RWPE2 (cell line): Measurements from ENCODE around the gene LETMD1.
A peak's percentile ranks its signal among the peaks of the same experiment; 100 is the strongest.

ENCODE experiments used
- ATAC-seq: fragments of 200-7000 bp; cut with Tn5 transposase; 3 replicates; pipeline ENCODE4 v1.9.1; 2021; ENCODE audit warnings: low read depth
- DNase-seq: peaks from one replicate; pipeline ENCODE4 v3.0.0-alpha.2; 2020; ENCODE audit warnings: low spot score
- H3K27ac ChIP-seq: fragments of 450-650 bp; 2 replicates; pipeline ENCODE4 v1.5.1; 2017; ENCODE audit warnings: mild to moderate bottlenecking; ENCODE audit not compliant: poor library complexity, severe bottlenecking
- H3K27me3 ChIP-seq: fragments of 250-450 bp; sonication (Bioruptor Pico); 2 replicates; pipeline ENCODE4 v1.5.1; 2021; ENCODE audit warnings: mild to moderate bottlenecking, moderate library complexity; ENCODE audit not compliant: insufficient read depth, poor library complexity, severe bottlenecking
- H3K36me3 ChIP-seq: fragments of 250-450 bp; sonication (Bioruptor Pico); 2 replicates; pipeline ENCODE4 v1.5.1; 2020; ENCODE audit warnings: low read depth, mild to moderate bottlenecking, moderate library complexity
- H3K4me1 ChIP-seq: fragments of 250-450 bp; sonication (Bioruptor Pico); 2 replicates; pipeline ENCODE4 v1.5.1; 2021; ENCODE audit warnings: mild to moderate bottlenecking, moderate library complexity; ENCODE audit not compliant: insufficient read depth, poor library complexity, severe bottlenecking
- H3K4me3 ChIP-seq: fragments of 250-450 bp; sonication (Bioruptor Pico); 2 replicates; pipeline ENCODE4 v1.5.1; 2021; ENCODE audit warnings: mild to moderate bottlenecking, moderate library complexity; ENCODE audit not compliant: severe bottlenecking
- H3K9me3 ChIP-seq: fragments of 250-450 bp; sonication (Bioruptor Pico); 2 replicates; pipeline ENCODE4 v1.5.1; 2021; ENCODE audit warnings: mild to moderate bottlenecking, moderate library complexity; ENCODE audit not compliant: severe bottlenecking
- TF ChIP-seq, protein P1 (sequence below): fragments of 450-650 bp; IDR thresholded peaks from one replicate; pipeline ENCODE4 v1.5.1; 2017; ENCODE audit warnings: mild to moderate bottlenecking, moderate library complexity; ENCODE audit not compliant: poor library complexity, severe bottlenecking

The LETMD1 gene

DNA sequence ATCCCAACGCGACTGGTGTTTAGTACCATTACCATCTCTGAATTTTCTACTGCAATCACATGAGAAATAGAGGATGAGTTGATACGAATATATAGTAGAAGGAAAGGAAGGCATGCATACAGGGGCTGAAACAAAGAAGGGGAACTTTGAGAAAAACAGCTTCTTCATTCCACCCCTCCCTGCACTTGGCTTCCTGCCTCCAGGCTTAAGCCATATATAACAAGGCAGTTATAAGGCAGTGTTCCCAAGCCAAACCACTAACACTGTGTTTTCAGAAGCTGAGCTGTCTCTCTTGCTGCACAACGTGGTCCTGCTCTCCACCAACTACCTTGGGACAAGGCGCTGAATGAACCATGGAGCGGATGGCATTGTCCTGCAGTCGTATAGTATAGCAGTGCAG is 11.0 kb downstream of the LETMD1 start:
- ATAC-seq (no peak), DNase-seq (no peak)
- no peak overlapping the region for H3K4me3 ChIP-seq
- H3K27ac ChIP-seq, result no peak overlapping the region
- TF ChIP-seq, protein P1, sequence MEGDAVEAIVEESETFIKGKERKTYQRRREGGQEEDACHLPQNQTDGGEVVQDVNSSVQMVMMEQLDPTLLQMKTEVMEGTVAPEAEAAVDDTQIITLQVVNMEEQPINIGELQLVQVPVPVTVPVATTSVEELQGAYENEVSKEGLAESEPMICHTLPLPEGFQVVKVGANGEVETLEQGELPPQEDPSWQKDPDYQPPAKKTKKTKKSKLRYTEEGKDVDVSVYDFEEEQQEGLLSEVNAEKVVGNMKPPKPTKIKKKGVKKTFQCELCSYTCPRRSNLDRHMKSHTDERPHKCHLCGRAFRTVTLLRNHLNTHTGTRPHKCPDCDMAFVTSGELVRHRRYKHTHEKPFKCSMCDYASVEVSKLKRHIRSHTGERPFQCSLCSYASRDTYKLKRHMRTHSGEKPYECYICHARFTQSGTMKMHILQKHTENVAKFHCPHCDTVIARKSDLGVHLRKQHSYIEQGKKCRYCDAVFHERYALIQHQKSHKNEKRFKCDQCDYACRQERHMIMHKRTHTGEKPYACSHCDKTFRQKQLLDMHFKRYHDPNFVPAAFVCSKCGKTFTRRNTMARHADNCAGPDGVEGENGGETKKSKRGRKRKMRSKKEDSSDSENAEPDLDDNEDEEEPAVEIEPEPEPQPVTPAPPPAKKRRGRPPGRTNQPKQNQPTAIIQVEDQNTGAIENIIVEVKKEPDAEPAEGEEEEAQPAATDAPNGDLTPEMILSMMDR, result no peak
- peaks cover 89% of the 10 kb centered on the region for H3K36me3 ChIP-seq
- peaks cover 8% of the 10 kb centered on the region for H3K4me1 ChIP-seq
- H3K9me3 ChIP-seq, result no peaks in the 10 kb centered on the region
- no peaks in the 10 kb centered on the region for H3K27me3 ChIP-seq

DNA sequence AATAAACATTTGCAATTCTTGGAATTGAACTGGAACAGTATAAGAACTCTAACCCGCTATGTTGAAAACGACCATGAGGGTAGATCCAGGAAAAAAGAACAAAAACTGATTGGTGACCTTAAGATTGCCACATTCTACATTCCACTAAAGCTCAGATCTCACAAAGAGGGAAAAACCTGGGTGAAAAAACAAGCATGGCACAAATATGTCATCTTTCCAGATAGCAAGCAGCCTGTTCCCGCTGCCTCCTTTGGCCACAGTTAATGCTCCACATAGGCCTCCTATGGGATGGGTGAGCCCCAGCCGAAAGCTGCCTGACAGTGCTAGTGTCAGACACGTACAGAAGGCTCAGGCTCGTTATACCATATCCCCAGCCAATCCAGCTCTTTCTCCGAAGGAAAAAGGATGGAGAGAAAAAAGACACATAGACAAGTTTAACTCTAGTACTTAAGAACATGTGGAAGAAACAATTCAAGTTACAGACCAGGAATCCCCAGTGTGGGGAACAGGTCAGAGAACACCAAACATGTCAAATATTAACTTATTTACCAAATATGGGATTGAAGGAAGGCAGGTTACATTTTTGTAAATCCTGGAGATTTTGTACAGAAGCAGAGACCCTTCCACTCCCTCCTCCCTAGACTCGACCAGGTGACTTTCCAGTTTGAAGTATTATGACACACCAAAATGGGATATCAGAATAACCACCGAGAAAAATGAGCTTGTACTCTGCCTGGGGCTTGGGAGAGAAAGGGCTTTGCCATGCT is 14.7 kb downstream of the LETMD1 start:
- H3K9me3 ChIP-seq, result no peaks in the 10 kb centered on the region
- no peaks in the 10 kb centered on the region for H3K4me1 ChIP-seq
- TF ChIP-seq, protein P1, result no peak
- H3K27ac ChIP-seq, result no peak overlapping the region
- DNase-seq (no peak), ATAC-seq (no peak)
- H3K36me3 ChIP-seq, result peaks cover 91% of the 10 kb centered on the region
- no peak overlapping the region for H3K4me3 ChIP-seq
- no peaks in the 10 kb centered on the region for H3K27me3 ChIP-seq

DNA sequence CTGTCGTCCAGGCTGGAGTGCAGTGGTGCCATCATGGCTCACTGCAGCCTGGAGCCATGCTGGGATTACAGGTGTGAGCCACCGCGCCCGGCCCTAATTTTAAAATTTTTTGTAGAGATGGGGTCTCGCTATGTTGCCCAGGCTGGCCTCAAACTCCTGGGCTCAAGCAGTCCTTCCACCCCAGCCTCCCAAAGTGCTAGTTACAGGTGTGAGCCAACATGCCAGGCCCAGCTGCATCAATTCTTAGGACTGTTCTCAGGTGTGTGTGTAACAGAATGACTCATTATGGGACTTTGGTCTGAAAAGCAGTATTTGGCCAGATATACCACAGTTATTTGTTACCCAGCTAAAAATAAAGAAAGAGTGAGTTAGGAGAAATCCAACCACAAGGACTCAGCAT is 17.4 kb downstream of the LETMD1 start:
- peaks cover 10% of the 10 kb centered on the region for H3K4me1 ChIP-seq
- no peaks in the 10 kb centered on the region for H3K27me3 ChIP-seq
- H3K4me3 ChIP-seq, result no peak overlapping the region
- H3K9me3 ChIP-seq, result no peaks in the 10 kb centered on the region
- TF ChIP-seq, protein P1, result no peak
- H3K36me3 ChIP-seq, result peaks cover 85% of the 10 kb centered on the region
- DNase-seq (no peak), ATAC-seq (0 out of 3 replicates have a peak, but pooled peaks have one; percentile 19)
- H3K27ac ChIP-seq, result no peak overlapping the region

DNA sequence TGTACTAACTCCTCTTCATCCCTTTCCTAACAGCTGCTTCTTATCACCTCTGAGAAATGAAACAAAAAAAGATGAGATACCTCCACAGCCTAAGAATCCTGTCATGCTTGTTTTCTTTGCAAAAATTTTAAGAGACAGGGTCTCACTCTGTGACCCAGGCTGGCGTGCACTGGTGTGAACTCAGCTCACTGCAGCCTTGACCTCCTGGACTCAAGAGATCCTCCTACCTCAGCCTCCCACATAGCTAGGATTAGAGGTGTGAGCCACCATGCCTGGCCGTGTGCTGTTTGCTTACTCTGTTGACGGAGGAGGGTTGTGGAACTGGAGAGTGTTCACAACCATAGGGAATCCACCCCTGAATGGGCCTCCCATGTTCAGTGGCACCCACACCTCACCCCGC is 19.1 kb downstream of the LETMD1 start:
- Histone ChIP-seq H3K4me1 (peaks cover 11% of the 10 kb centered on the region), H3K9me3 (no peaks in the 10 kb centered on the region), H3K4me3 (no peak overlapping the region), H3K27me3 (no peaks in the 10 kb centered on the region), H3K27ac (no peak overlapping the region), H3K36me3 (peaks cover 81% of the 10 kb centered on the region)
- ATAC-seq (no peak), DNase-seq (no peak)
- TF ChIP-seq, protein P1, result no peak

DNA sequence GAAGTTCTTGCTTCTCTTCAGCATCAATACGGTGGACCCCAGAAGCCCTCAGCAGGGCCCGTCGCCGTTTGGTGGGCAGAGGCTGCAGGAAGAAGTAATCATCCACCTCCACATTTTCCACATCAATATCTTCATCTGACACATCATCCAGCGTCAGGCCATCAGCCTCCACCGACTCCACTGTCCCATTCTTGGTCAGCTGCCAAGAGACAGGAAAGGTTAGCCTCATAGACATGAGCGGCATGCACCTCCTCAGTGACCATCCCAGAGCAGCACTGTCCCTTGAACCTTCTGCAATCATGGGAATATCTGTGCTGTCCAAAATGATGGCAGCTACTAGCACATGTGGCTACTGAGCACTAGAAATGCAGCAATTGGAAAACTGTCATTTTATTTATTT is 19.6 kb downstream of the LETMD1 start:
- H3K9me3 ChIP-seq, result no peaks in the 10 kb centered on the region
- DNase-seq (no peak), ATAC-seq (no peak)
- H3K27me3 ChIP-seq, result no peaks in the 10 kb centered on the region
- H3K36me3 ChIP-seq, result peaks cover 78% of the 10 kb centered on the region
- peaks cover 11% of the 10 kb centered on the region for H3K4me1 ChIP-seq
- TF ChIP-seq, protein P1, result no peak
- H3K4me3 ChIP-seq, result no peak overlapping the region
- no peak overlapping the region for H3K27ac ChIP-seq
